SH-SY5Y (cell line): ENCODE results near the gene FAU.

Source experiments
- GATA2 ChIP-seq: IDR thresholded peaks from 2 replicates; pipeline ENCODE4 v1.6.1; 2011; ENCODE audit warnings: mild to moderate bottlenecking, low read depth, low read length
- GATA3 ChIP-seq: IDR thresholded peaks from 2 replicates; pipeline ENCODE4 v1.6.1; 2011; ENCODE audit warnings: low read depth, mild to moderate bottlenecking, low read length, moderate library complexity

GRCh38 chr11:65114538-65115171, 7.3 kb downstream of the FAU start:
- TF ChIP-seq GATA3 (no peak), GATA2 (no peak)
